ENCODE data around the gene PRR20G.

DNA sequence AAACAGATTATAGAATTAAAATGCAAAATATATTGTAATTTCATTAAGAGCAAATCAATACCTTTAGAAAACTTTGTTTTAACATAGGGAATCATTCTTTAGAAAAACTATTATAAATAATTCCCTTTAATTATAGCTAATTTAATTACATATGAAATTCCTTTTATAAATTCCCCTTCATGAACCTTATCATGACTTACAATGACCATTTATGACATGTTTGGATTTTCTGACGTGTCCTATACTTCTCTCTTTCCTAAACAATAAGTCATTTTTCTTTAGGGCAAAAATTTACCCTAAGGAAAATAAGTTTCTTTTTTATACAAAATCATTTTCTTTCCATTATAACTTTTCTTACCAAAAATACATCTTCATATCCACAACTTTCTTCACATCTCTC lies 37.8 kb downstream of the PRR20G start:
- TF ChIP-seq POLR2A (IDR thresholded peaks at IDR 0.05), result no peak
- no peak for TF ChIP-seq CTCF (IDR thresholded peaks at IDR 0.05)
